Activated naive CD4-positive, alpha-beta T cell treated with anti-CD3 and anti-CD28 coated beads, Interleukin-2, amount 50 U/mL, for 72 hours (primary cell): Measurements from ENCODE around the gene SORL1. TPM values are rescaled to one million over a fixed set of nuclear protein-coding genes. Genes with fewer than 3 reads are reported as not detected.

Source experiments
- ATAC-seq, 2 donors: fragments of 150-1000 bp; cut with Tn5 transposase; 2 replicates each; pipeline ENCODE4 v1.10.0; 2021; ENCODE audit warnings: mild to moderate bottlenecking in 2 of 2, moderate library complexity in 2 of 2
- DNase-seq, 2 donors: peaks; one replicate each; pipeline ENCODE4 v3.0.0; 2021 to 2022; ENCODE audit warnings: low spot score in 2 of 2
- H3K27ac Mint-ChIP-seq, 2 donors: one replicate each; pipeline ENCODE4 v1.8.0; 2022; ENCODE audit warnings: mild to moderate bottlenecking in 2 of 2, mixed read lengths in 2 of 2
- H3K36me3 Mint-ChIP-seq, 2 donors: one replicate each; pipeline ENCODE4 v1.8.0; 2022; ENCODE audit warnings: mixed read lengths in 2 of 2
- H3K9me3 Mint-ChIP-seq, 2 donors: one replicate each; pipeline ENCODE4 v1.8.0; 2022; ENCODE audit warnings: mixed read lengths in 2 of 2
- total RNA-seq, 2 donors: library from RNA; stranded (reverse); gene quantifications; one replicate each; pipeline ENCODE4 v1.2.3, GENCODE V29; 2022

Gene SORL1
- total RNA-seq, 2 donors from 2014 or later, result 90.4 to 139 TPM

- DNase-seq, result no peak
- H3K27ac Mint-ChIP-seq, result no peak overlapping the region
- H3K9me3 Mint-ChIP-seq, result no peaks in the 10 kb centered on the region
- peaks cover 5 to 22% of the 10 kb centered on the region in 2 donors for H3K36me3 Mint-ChIP-seq
- no peak for ATAC-seq
These were observed 155.2 kb downstream of the SORL1 start for GRCh38 chr11:121607341-121607740.

GRCh38 chr11:121608545-121609098 is 156.5 kb downstream of the SORL1 start:
- peaks cover 5 to 22% of the 10 kb centered on the region in 2 donors for H3K36me3 Mint-ChIP-seq
- no peak for ATAC-seq
- DNase-seq, result no peak
- no peak overlapping the region for H3K27ac Mint-ChIP-seq
- no peaks in the 10 kb centered on the region for H3K9me3 Mint-ChIP-seq

GRCh38 chr11:121610706-121611105 is 158.6 kb downstream of the SORL1 start:
- no peak for DNase-seq
- H3K27ac Mint-ChIP-seq, result peak overlapping the region in 1 of 2 donors; percentile 53
- ATAC-seq, result no peak
- no peaks in the 10 kb centered on the region for H3K9me3 Mint-ChIP-seq
- H3K36me3 Mint-ChIP-seq, result peaks cover 5 to 25% of the 10 kb centered on the region in 2 donors

- DNase-seq (no peak), ATAC-seq (no peak)
- peaks cover 9 to 25% of the 10 kb centered on the region in 2 donors for H3K36me3 Mint-ChIP-seq
- H3K9me3 Mint-ChIP-seq, result no peaks in the 10 kb centered on the region
- H3K27ac Mint-ChIP-seq, result peak overlapping the region in 1 of 2 donors; percentile 53
These were observed 159.1 kb downstream of the SORL1 start for GRCh38 chr11:121611242-121611641.

GRCh38 chr11:121613724-121614123 is 161.6 kb downstream of the SORL1 start:
- Mint-ChIP-seq H3K9me3 (no peaks in the 10 kb centered on the region), H3K36me3 (peaks cover 9 to 18% of the 10 kb centered on the region in 2 donors), H3K27ac (peak overlapping the region in 1 of 2 donors; percentile 62)
- ATAC-seq (no peak), DNase-seq (no peak)

GRCh38 chr11:121614636-121615240 is 162.6 kb downstream of the SORL1 start:
- Mint-ChIP-seq H3K9me3 (no peaks in the 10 kb centered on the region), H3K36me3 (peaks cover 9 to 13% of the 10 kb centered on the region in 2 donors), H3K27ac (peak overlapping the region in 1 of 2 donors; percentile 45)
- ATAC-seq (no peak), DNase-seq (no peak)

- H3K27ac Mint-ChIP-seq, result peak overlapping the region in 1 of 2 donors; percentile 45
These were observed 163.4 kb downstream of the SORL1 start for GRCh38 chr11:121615501-121615900.

GRCh38 chr11:121618516-121618915 is 166.4 kb downstream of the SORL1 start:
- Mint-ChIP-seq H3K36me3 (peaks cover 29 to 35% of the 10 kb centered on the region in 2 donors), H3K9me3 (no peaks in the 10 kb centered on the region)
- ATAC-seq, result no peak

More at GRCh38 chr11:121615501-121615900, 163.4 kb downstream of the SORL1 start:
- Mint-ChIP-seq H3K36me3 (peaks cover 12 to 16% of the 10 kb centered on the region in 2 donors), H3K9me3 (no peaks in the 10 kb centered on the region)
- ATAC-seq (no peak), DNase-seq (no peak)

GRCh38 chr11:121625777-121626506 is 173.8 kb downstream of the SORL1 start:
- H3K27ac Mint-ChIP-seq, result peak overlapping the region in 1 of 2 donors; percentile 78
- ATAC-seq (no peak), DNase-seq (no peak)
- H3K9me3 Mint-ChIP-seq, result no peaks in the 10 kb centered on the region
- H3K36me3 Mint-ChIP-seq, result peaks cover 9 to 19% of the 10 kb centered on the region in 2 donors

More at GRCh38 chr11:121618516-121618915, 166.4 kb downstream of the SORL1 start:
- no peak for DNase-seq
- no peak overlapping the region for H3K27ac Mint-ChIP-seq

- DNase-seq (no peak), ATAC-seq (no peak)
- Mint-ChIP-seq H3K9me3 (no peaks in the 10 kb centered on the region), H3K36me3 (peaks cover 6 to 15% of the 10 kb centered on the region in 2 donors), H3K27ac (no peak overlapping the region)
These were observed 174.4 kb downstream of the SORL1 start for GRCh38 chr11:121626507-121626875.

GRCh38 chr11:121626980-121627379 is 174.9 kb downstream of the SORL1 start:
- Mint-ChIP-seq H3K36me3 (peaks cover 6 to 13% of the 10 kb centered on the region in 2 donors), H3K9me3 (no peaks in the 10 kb centered on the region), H3K27ac (no peak overlapping the region)
- no peak for DNase-seq
- ATAC-seq, result no peak

GRCh38 chr11:121630041-121630440 is 177.9 kb downstream of the SORL1 start:
- H3K9me3 Mint-ChIP-seq, result no peaks in the 10 kb centered on the region
- peak overlapping the region in 1 of 2 donors; percentile 19 for H3K27ac Mint-ChIP-seq
- no peak for DNase-seq
- no peaks in the 10 kb centered on the region for H3K36me3 Mint-ChIP-seq
- ATAC-seq, result no peak

- Mint-ChIP-seq H3K36me3 (no peaks in the 10 kb centered on the region), H3K27ac (no peak overlapping the region), H3K9me3 (no peaks in the 10 kb centered on the region)
- ATAC-seq (no peak), DNase-seq (no peak)
These were observed 179.3 kb downstream of the SORL1 start for GRCh38 chr11:121631456-121631855.

- no peak for ATAC-seq
- DNase-seq, result no peak
- H3K9me3 Mint-ChIP-seq, result no peaks in the 10 kb centered on the region
- peak overlapping the region in 1 of 2 donors; percentile 73 for H3K27ac Mint-ChIP-seq
- H3K36me3 Mint-ChIP-seq, result no peaks in the 10 kb centered on the region
These were observed 182.2 kb downstream of the SORL1 start for GRCh38 chr11:121634273-121634672.

GRCh38 chr11:121634889-121635288 is 182.8 kb downstream of the SORL1 start:
- no peak overlapping the region for H3K27ac Mint-ChIP-seq
- H3K36me3 Mint-ChIP-seq, result no peaks in the 10 kb centered on the region
- no peak for DNase-seq
- H3K9me3 Mint-ChIP-seq, result no peaks in the 10 kb centered on the region
- ATAC-seq, result peak in 1 of 2 donors; percentile 33

GRCh38 chr11:121636081-121636799 is 184.1 kb downstream of the SORL1 start:
- Mint-ChIP-seq H3K27ac (no peak overlapping the region), H3K36me3 (no peaks in the 10 kb centered on the region), H3K9me3 (no peaks in the 10 kb centered on the region)
- no peak for ATAC-seq
- no peak for DNase-seq

GRCh38 chr11:121636800-121637176 is 184.7 kb downstream of the SORL1 start:
- ATAC-seq (no peak), DNase-seq (no peak)
- Mint-ChIP-seq H3K27ac (no peak overlapping the region), H3K9me3 (no peaks in the 10 kb centered on the region), H3K36me3 (no peaks in the 10 kb centered on the region)
